HG02678 (cell line): ENCODE results near the gene ARL15.

Source experiments
- ATAC-seq: cut with Tn5 transposase; IDR thresholded peaks from one replicate; pipeline ENCODE4 v1.9.1; 2021; ENCODE audit warnings: mild to moderate bottlenecking, moderate library complexity; ENCODE audit not compliant: unreplicated experiment

Gene ARL15

GRCh38 chr5:54288568-54289217 lies 21.7 kb downstream of the ARL15 start:
- ATAC-seq, result no peak

GRCh38 chr5:54285686-54286085 lies 24.7 kb downstream of the ARL15 start:
- ATAC-seq, result no peak

- no peak for ATAC-seq
These were observed 25.8 kb downstream of the ARL15 start for GRCh38 chr5:54284586-54284985.

GRCh38 chr5:54282876-54283275 lies 27.5 kb downstream of the ARL15 start:
- no peak for ATAC-seq

GRCh38 chr5:54281960-54282692 lies 28.2 kb downstream of the ARL15 start:
- ATAC-seq, result no peak

GRCh38 chr5:54279960-54280359 lies 30.4 kb downstream of the ARL15 start:
- no peak for ATAC-seq

GRCh38 chr5:54278979-54279717 lies 31.2 kb downstream of the ARL15 start:
- ATAC-seq, result no peak

GRCh38 chr5:54278036-54278830 lies 32.1 kb downstream of the ARL15 start:
- ATAC-seq, result no peak

GRCh38 chr5:54276048-54276447 lies 34.3 kb downstream of the ARL15 start:
- ATAC-seq, result no peak

- no peak for ATAC-seq
These were observed 35.0 kb downstream of the ARL15 start for GRCh38 chr5:54275361-54275760.

- no peak for ATAC-seq
These were observed 35.4 kb downstream of the ARL15 start for GRCh38 chr5:54274944-54275343.

- ATAC-seq, result no peak
These were observed 36.7 kb downstream of the ARL15 start for GRCh38 chr5:54273715-54274114.

- no peak for ATAC-seq
These were observed 37.6 kb downstream of the ARL15 start for GRCh38 chr5:54272746-54273145.

- no peak for ATAC-seq
These were observed 40.0 kb downstream of the ARL15 start for GRCh38 chr5:54270326-54270725.

- ATAC-seq, result no peak
These were observed 45.8 kb downstream of the ARL15 start for GRCh38 chr5:54264574-54264973.

GRCh38 chr5:54263447-54263846 lies 46.9 kb downstream of the ARL15 start:
- no peak for ATAC-seq

- no peak for ATAC-seq
These were observed 48.8 kb downstream of the ARL15 start for GRCh38 chr5:54261596-54261995.

- ATAC-seq, result no peak
These were observed 50.4 kb downstream of the ARL15 start for GRCh38 chr5:54259981-54260380.

- ATAC-seq, result no peak
These were observed 51.3 kb downstream of the ARL15 start for GRCh38 chr5:54259090-54259489.

GRCh38 chr5:54257366-54258118 lies 52.8 kb downstream of the ARL15 start:
- no peak for ATAC-seq
